SK-N-MC (cell line): Measurements from ENCODE around the gene IFNL4.
"Not testable (repeated sequence)": the region's sequence is repeated elsewhere in the genome, so short reads cannot be mapped to it uniquely, and the experiment has no call there.

ENCODE experiments used
- DNase-seq: peaks from one replicate; pipeline ENCODE4 v3.0.0-alpha.2; 2011; ENCODE audit warnings: low read depth, low spot score
- H3K27ac ChIP-seq: fragments of 200-600 bp; sonication (generic); 2 replicates; pipeline ENCODE4 v1.5.1; 2016; ENCODE audit warnings: mixed run types
- H3K36me3 ChIP-seq: fragments of 200-600 bp; sonication (generic); 2 replicates; pipeline ENCODE4 v1.6.1; 2017; ENCODE audit warnings: antibody characterized with exemption, low read length, mixed read lengths; ENCODE audit not compliant: insufficient read depth
- H3K4me3 ChIP-seq: fragments of 200-600 bp; sonication (generic); 2 replicates; pipeline ENCODE4 v1.5.1; 2016
- H3K9ac ChIP-seq: fragments of 200-600 bp; sonication (generic); 2 replicates; pipeline ENCODE4 v1.8.0; 2017; ENCODE audit warnings: mixed run types, mixed read lengths; ENCODE audit not compliant: insufficient read length
- H3K9me3 ChIP-seq: fragments of 200-600 bp; sonication (generic); 2 replicates; pipeline ENCODE4 v1.6.1; 2017; ENCODE audit warnings: low read depth, mild to moderate bottlenecking, antibody characterized with exemption, low read length, moderate library complexity, mixed read lengths
- EZH2 ChIP-seq: fragments of 200-600 bp; sonication (generic); IDR thresholded peaks from one replicate; pipeline ENCODE4 v1.6.1; 2017; ENCODE audit warnings: antibody characterized with exemption
- FOXP2 ChIP-seq: optimal IDR thresholded peaks from 2 replicates; pipeline ENCODE3; 2011; ENCODE audit warnings: mild to moderate bottlenecking, moderate library complexity; ENCODE audit not compliant: insufficient read depth; ENCODE audit errors: extremely low read length, control extremely low read depth
- POLR2AphosphoS5 ChIP-seq: IDR thresholded peaks from 2 replicates; pipeline ENCODE4 v1.6.1; 2012; ENCODE audit warnings: mild to moderate bottlenecking, low read depth, low read length, borderline replicate concordance

IFNL4 gene

DNA sequence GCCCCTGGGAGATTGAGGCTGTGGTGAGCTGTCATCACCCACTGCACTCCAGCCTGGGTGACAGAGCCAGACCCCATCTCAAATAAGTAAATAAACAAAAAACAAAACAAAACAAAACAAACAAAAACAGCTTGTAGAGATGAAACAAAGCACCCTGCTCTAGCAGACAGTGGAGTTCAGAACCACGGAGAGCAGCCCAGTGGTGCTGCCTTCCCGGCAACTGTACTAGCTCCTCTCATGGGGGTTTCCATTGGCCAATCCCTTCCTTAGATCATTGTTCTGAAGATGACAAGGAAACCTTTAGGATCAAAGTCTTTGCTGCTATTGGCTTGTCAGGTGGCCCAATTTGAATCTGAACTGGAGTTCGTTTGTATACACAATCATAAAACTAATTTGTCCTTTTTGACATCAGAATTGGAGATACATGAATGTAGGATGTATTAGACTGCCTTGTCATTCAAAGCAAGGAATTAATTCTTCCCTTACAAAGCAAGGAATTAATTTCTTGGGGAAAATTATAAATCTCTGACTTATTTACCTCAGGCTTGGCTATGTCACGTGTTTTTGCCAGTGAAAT lies 24.9 kb downstream of the IFNL4 start:
- no peaks in the 10 kb centered on the region for H3K36me3 ChIP-seq
- H3K9me3 ChIP-seq = no peaks in the 10 kb centered on the region
- no peak overlapping the region for H3K27ac ChIP-seq
- DNase-seq = no peak
- H3K9ac ChIP-seq = no peak overlapping the region
- H3K4me3 ChIP-seq = no peak overlapping the region
- TF ChIP-seq EZH2 (no peak), POLR2AphosphoS5 (no peak), FOXP2 (no peak)

DNA sequence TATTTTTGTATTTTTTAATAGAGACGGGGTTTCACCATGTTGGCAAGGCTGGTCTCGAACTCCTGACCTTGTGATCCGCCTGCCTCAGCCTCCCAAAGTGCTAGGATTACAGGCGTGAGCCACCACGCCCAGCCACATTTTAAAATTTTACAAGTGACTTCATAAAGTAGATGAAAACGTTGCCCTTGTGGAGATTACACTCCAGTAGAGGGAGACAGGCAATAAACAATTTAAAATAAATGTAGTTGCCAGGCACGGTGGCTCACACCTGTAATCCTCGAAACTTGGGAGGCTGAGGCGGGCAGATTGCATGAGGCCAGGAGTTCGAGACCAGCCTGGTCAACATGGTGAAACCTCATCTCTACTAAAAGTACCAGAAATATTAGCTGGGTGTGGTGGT lies 29.5 kb downstream of the IFNL4 start:
- not testable (repeated sequence) for H3K4me3 ChIP-seq, H3K27ac ChIP-seq, H3K36me3 ChIP-seq, H3K9ac ChIP-seq, DNase-seq, H3K9me3 ChIP-seq

DNA sequence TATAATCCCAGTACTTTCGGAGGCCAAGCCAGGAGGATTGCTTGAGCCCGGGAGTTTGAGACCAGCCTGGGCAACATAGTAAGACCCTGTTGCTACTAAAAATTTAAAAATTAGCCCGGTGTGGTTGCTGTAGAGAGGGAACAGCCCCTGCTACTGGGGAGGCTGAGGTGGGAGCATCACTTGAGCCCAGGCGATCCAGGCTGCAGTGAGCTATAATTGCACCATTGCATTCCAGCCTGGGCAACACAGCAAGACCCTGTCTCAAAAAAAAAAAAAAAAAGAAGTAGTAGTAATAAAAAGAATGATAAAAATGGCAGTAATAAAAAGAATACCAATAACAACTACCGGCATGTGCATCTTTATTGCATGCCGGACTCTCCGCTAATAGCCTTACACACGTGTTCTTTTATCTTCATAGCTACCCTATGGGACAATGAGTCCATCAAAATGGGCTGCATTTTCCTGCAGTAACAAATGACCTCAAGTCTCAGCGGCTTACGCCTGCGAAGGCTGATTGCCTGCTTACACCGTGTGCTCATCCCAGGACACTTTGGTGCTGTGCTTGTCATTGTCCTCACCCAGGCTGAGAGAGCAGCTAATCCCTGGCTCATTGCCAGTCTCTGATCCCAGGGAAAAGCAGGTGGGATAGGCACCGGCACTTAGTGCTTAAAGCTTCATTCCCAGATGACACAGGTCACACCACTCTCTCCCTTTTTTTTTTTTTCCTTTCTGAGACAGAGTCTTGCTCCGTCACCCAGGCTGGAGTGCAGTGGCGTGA lies 30.2 kb downstream of the IFNL4 start:
- H3K4me3 ChIP-seq = no peak overlapping the region
- no peak overlapping the region for H3K9ac ChIP-seq
- no peaks in the 10 kb centered on the region for H3K9me3 ChIP-seq
- DNase-seq = no peak
- TF ChIP-seq POLR2AphosphoS5 (no peak), FOXP2 (no peak), EZH2 (no peak)
- no peaks in the 10 kb centered on the region for H3K36me3 ChIP-seq
- no peak overlapping the region for H3K27ac ChIP-seq

DNA sequence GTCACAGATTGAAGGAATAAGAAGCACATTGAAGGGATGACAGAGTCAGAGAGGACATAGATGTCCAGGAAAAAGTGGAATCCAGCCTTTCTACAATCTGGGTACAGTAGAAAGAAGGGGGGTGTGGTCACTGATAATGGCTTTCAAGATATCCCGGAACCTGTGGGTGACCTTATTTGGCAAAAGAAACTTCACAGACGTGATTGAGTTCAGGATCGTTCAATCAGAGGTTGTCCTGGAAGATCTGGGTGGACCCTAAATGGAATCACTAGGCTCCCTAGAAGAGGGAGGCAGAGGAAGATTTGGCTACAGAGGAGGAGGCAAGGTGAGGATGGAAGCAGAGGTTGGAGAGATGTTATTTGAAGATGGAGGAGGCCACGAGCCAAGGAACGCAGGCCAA lies 31.6 kb downstream of the IFNL4 start:
- H3K36me3 ChIP-seq = no peaks in the 10 kb centered on the region
- no peak for DNase-seq
- H3K9ac ChIP-seq = no peak overlapping the region
- H3K4me3 ChIP-seq = no peak overlapping the region
- no peaks in the 10 kb centered on the region for H3K9me3 ChIP-seq
- H3K27ac ChIP-seq = no peak overlapping the region
- TF ChIP-seq FOXP2 = no peak
- no peak for TF ChIP-seq POLR2AphosphoS5
- TF ChIP-seq EZH2 = no peak

DNA sequence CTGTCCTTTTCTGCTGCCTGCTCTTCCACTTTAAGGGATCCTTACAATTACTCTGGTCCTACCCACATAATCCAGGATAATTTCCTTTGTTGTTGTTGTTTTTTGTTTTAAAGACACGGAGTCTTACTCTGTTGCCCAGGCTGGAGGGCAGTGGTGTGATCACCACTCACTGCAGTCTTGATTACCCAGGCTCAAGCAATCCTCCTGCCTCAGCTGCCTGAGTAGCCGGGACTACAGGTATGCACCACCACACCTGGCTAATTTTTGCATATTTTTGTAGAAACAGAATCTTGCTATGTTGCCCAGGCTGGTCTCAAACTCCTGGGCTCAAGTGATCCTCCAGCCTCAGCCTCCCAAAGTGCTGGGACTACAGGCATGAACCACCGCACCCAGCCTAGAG lies 33.3 kb downstream of the IFNL4 start:
- not testable (repeated sequence) for H3K27ac ChIP-seq, DNase-seq, H3K36me3 ChIP-seq, H3K9ac ChIP-seq, H3K9me3 ChIP-seq, H3K4me3 ChIP-seq

DNA sequence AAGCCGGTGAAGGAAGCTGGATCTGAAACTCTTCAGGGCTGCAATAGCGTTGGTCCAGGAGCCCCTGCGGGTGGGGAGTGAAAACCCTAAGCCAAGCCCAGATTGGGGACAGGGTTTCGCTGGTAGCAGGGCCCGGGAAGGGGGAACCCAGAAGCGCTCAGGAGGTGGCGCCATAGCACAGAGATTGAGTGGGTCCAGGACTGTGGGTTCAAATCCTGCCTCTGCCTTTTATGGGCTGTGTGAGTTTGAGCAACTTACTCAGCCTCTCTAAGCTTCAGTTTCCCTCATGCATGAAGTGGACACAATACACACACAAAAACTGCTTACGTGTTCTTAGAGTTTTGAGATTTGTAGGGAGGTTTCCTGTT lies 36.3 kb downstream of the IFNL4 start:
- Histone ChIP-seq H3K9me3 (no peaks in the 10 kb centered on the region), H3K4me3 (no peak overlapping the region), H3K36me3 (no peaks in the 10 kb centered on the region), H3K9ac (no peak overlapping the region), H3K27ac (no peak overlapping the region)
- peak; percentile 6 for DNase-seq
- no peak for TF ChIP-seq POLR2AphosphoS5
- no peak for TF ChIP-seq FOXP2
- TF ChIP-seq EZH2 = no peak

DNA sequence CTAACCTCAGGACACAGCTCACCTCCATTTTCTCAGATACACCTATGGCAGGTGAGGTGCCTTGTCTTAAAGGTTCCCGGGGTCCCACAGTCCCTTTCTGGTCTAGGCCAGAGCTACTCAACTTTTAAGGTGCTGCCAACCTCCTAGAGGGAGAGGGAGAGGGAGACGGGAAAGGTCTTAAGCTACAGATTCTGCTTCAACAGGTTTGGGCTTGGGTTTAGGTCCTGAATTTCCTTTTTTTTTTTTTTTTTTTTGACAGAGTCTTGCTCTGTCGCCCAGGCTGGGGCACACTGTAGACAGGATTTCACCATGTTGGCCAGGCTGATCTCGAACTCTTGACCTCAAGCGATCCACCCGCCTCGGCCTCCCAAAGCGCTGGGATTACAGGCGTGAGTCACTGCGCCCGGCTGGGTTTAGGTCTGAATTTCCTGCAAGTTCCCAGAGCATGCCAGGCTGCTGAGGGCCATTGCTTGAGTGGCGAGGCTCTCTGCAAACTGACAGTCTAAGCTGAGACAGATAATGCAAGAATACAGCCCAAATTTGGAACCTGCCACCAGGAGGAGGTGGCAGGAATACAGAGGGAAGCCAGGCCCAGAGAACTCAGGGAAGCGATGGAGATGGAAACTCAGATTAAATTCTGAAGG lies 36.8 kb downstream of the IFNL4 start:
- Histone ChIP-seq H3K27ac (no peak overlapping the region), H3K9me3 (no peaks in the 10 kb centered on the region), H3K36me3 (no peaks in the 10 kb centered on the region), H3K9ac (no peak overlapping the region), H3K4me3 (no peak overlapping the region)
- no peak for TF ChIP-seq POLR2AphosphoS5
- TF ChIP-seq EZH2 = no peak
- no peak for TF ChIP-seq FOXP2
- no peak for DNase-seq

DNA sequence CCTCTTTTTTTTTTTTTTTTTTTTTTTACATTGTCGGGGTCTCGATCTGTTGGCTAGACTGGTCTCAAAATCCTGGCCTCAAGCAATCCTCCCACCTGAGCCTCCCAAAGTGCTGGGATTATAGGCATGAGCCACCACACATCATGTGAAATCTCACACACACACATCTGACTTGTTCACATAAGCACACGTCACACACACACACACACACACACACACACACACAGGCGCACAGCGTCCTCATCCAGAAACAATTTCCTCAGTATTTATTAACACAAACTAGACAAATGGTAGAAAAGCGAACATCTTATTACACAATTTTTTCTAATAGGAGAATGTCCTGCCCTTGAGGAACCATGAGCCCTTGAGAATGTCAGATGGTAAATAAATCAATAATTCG lies 39.5 kb downstream of the IFNL4 start:
- no peak overlapping the region for H3K4me3 ChIP-seq
- H3K27ac ChIP-seq = no peak overlapping the region
- no peak overlapping the region for H3K9ac ChIP-seq
- H3K36me3 ChIP-seq = no peaks in the 10 kb centered on the region
- H3K9me3 ChIP-seq = no peaks in the 10 kb centered on the region
- TF ChIP-seq EZH2 (no peak), FOXP2 (no peak), POLR2AphosphoS5 (no peak)
- DNase-seq = no peak
